ENCODE results near the gene C3orf22. TPM values are rescaled to one million over a fixed set of nuclear protein-coding genes. Genes with fewer than 3 reads are reported as not detected.

C3orf22 gene
- total RNA-seq, 1 experiment from 2014 or later: not detected

GRCh38 chr3:126516936-126517290 is 41.8 kb downstream of the C3orf22 start:
- Mint-ChIP-seq H3K9me3 (ENCODE audit: low read depth, unreplicated experiment) (no peaks in the 10 kb centered on the region), H3K4me1 (ENCODE audit: low read depth, unreplicated experiment) (no peaks in the 10 kb centered on the region), H3K27me3 (ENCODE audit: unreplicated experiment) (peaks cover 64% of the 10 kb centered on the region), H3K4me3 (ENCODE audit: low read depth, unreplicated experiment) (no peak overlapping the region), H3K27ac (ENCODE audit: unreplicated experiment) (no peak overlapping the region), H3K36me3 (ENCODE audit: insufficient read depth, unreplicated experiment) (no peaks in the 10 kb centered on the region)
- DNase-seq: no peak
- intact Hi-C loops (cut with micrococcal nuclease; ENCODE audit: unreplicated experiment): no loop called here
- TF ChIP-seq CTCF (IDR thresholded peaks at IDR 0.05; ENCODE audit: unreplicated experiment): no peak
- BruUV-seq (replicated peaks): no TSS peak
- CTCF ChIA-PET: interaction anchor here (0.8 kb wide), 1 partner anchor 1810 kb away, joined by 3 read pairs; no protein-coding TSS in a partner anchor

DNA sequence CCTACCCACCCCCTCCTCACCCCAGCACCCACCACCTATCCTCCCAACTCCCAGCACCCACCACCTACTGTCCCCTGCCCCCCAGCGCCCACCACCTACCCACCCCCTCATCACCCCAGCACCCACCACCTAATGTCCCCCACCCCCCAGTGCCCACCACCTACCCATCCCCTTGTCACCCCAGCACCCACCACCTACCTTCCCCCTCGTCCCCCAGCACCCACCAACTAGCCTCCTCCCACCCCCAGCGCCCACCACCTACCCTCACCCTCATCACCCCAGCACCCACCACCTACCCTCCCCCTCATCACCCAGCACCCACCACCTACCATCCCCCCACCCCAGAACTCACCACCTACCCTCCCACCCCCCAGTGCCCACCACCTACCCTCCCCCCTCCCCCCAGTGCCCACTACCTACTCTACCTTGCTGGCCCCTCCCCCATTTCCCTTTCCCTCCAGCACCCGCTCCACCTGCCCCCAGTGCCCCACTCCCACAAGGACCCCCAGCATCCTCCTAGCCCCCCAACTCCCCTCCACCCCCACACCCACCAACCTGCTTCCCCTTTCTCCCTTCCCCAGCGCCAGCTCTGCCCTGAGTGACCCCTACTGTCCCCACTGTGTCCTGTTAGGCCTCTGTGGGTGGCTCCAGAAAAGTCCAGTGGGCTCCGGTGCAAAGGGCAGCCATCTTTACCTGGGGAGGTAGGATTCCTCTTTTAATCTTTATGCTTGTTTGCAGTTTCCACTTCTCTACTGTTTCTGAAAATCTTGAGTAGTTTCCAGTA is 42.4 kb downstream of the C3orf22 start:
- CTCF ChIA-PET: interaction anchor here (0.8 kb wide), 1 partner anchor 1810 kb away, joined by 3 read pairs; no protein-coding TSS in a partner anchor
- H3K27ac Mint-ChIP-seq (ENCODE audit: unreplicated experiment): no peak overlapping the region

DNA sequence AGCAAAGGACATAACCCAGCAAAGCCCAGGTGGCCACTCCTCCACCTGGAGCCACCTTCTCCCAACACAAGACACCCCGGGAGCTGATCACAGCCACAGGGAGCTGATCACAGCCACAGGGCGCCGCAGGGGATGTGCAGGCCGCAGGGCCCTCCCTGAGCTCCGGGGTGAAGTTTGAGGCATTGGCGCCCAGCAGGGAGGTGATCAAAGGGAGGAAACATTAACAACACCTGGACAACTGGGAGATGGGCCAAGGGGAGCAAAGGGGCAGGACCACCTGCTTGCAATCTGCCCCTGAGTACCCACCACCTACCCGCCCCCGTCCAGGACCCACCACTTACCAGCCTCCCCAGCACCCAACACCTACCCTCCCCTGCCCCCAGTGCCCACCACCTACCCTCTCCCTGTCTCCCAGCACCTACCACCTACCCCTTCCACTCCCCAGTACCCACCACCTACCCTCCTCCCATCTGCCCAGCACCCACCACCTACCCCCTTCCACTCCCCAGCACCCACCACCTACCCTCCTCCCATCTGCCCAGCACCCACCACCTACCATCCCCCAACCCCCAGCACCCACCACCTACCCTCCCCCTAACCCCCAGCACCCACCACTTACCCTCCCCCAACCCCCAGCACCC is 43.5 kb downstream of the C3orf22 start:
- Mint-ChIP-seq H3K27me3 (ENCODE audit: unreplicated experiment) (peaks cover 46% of the 10 kb centered on the region), H3K4me3 (ENCODE audit: low read depth, unreplicated experiment) (no peak overlapping the region), H3K27ac (ENCODE audit: unreplicated experiment) (no peak overlapping the region), H3K36me3 (ENCODE audit: insufficient read depth, unreplicated experiment) (no peaks in the 10 kb centered on the region), H3K4me1 (ENCODE audit: low read depth, unreplicated experiment) (no peaks in the 10 kb centered on the region), H3K9me3 (ENCODE audit: low read depth, unreplicated experiment) (no peaks in the 10 kb centered on the region)
- CTCF ChIA-PET: interaction anchor here (1.4 kb wide), 1 partner anchor 107 kb away, joined by 3 read pairs; no protein-coding TSS in a partner anchor
- no peak for DNase-seq
- BruUV-seq (replicated peaks): no TSS peak
- intact Hi-C loops (cut with micrococcal nuclease; ENCODE audit: unreplicated experiment): no loop called here
- TF ChIP-seq CTCF (IDR thresholded peaks at IDR 0.05; ENCODE audit: unreplicated experiment): no peak

More for the DNA sequence above, 42.4 kb downstream of the C3orf22 start:
- Mint-ChIP-seq H3K9me3 (ENCODE audit: low read depth, unreplicated experiment) (no peaks in the 10 kb centered on the region), H3K27me3 (ENCODE audit: unreplicated experiment) (peaks cover 58% of the 10 kb centered on the region), H3K4me3 (ENCODE audit: low read depth, unreplicated experiment) (no peak overlapping the region), H3K36me3 (ENCODE audit: insufficient read depth, unreplicated experiment) (no peaks in the 10 kb centered on the region), H3K4me1 (ENCODE audit: low read depth, unreplicated experiment) (no peaks in the 10 kb centered on the region)
- no peak for DNase-seq
- no peak for TF ChIP-seq CTCF (IDR thresholded peaks at IDR 0.05; ENCODE audit: unreplicated experiment)
- no TSS peak for BruUV-seq (replicated peaks)
- intact Hi-C loops (cut with micrococcal nuclease; ENCODE audit: unreplicated experiment): no loop called here

GRCh38 chr3:126514161-126514560 is 44.6 kb downstream of the C3orf22 start:
- no peak for TF ChIP-seq CTCF (IDR thresholded peaks at IDR 0.05; ENCODE audit: unreplicated experiment)
- CTCF ChIA-PET: interaction anchor here (1.1 to 1.4 kb wide), 3 partner anchors 9 to 108 kb away, joined by 3 read pairs; no protein-coding TSS in a partner anchor
- no peak overlapping the region for H3K27ac Mint-ChIP-seq (ENCODE audit: unreplicated experiment)
- H3K4me3 Mint-ChIP-seq (ENCODE audit: low read depth, unreplicated experiment): no peak overlapping the region
- intact Hi-C loops (cut with micrococcal nuclease; ENCODE audit: unreplicated experiment): no loop called here
- H3K4me1 Mint-ChIP-seq (ENCODE audit: low read depth, unreplicated experiment): no peaks in the 10 kb centered on the region
- H3K36me3 Mint-ChIP-seq (ENCODE audit: insufficient read depth, unreplicated experiment): no peaks in the 10 kb centered on the region
- H3K9me3 Mint-ChIP-seq (ENCODE audit: low read depth, unreplicated experiment): no peaks in the 10 kb centered on the region
- DNase-seq: no peak
- peaks cover 36% of the 10 kb centered on the region for H3K27me3 Mint-ChIP-seq (ENCODE audit: unreplicated experiment)
- BruUV-seq (replicated peaks): no TSS peak

Measured in Calu3 (cell line).